GF-D8 (cell line): ENCODE data around the gene CMSS1.
A peak's percentile ranks its signal among the peaks of the same experiment; 100 is the strongest.

ENCODE experiments used
- DNase-seq: peaks from one replicate; lab custom pipeline; 2025; lab: John Stamatoyannopoulos, UW

The CMSS1 gene

DNA sequence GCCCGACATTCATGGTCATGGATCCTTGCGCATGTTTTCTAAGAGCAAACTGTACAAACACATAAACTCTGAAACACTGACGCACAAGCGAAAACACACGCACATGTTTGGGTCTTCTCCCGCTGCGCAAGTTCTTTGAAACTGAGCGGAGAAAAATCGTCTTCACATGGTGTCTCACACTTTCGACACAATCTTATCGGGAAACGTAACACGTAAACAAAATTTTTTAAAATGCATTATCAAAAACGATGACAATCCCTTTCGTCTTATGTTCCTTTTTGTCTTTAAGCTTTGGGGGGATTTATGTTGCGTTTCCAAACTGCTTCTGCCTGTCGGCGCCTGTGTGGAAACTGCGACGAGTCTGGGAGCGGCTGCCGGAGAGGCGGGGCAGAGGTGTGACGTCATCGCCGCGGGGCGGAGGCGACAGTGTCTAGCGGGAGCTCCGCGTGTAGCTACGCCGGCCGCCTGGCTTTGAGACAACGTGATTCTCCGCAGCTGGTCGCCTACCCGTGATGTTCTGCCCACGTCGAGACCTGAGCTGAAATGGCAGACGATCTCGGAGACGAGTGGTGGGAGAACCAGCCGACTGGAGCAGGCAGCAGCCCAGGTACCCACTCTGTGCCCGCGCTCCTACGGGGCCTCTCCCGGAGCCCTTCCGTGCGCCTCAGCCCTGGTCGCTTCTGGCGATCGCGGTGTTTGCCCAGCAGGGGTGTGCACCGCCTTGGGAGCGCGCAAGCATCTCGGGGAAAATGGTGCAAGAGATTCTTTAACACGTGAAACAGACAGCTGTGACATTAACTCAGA lies at the start of gene CMSS1:
TSS of gene CMSS1 (plus strand) at position 426 of the 804 bp plus-strand sequence.
- DNase-seq: peak; percentile 77

GRCh38 chr3:99768126-99768525 lies 49.5 kb upstream of the CMSS1 start:
- no peak for DNase-seq

- DNase-seq: no peak
These were observed 48.7 kb upstream of the CMSS1 start for GRCh38 chr3:99768808-99769501.

DNA sequence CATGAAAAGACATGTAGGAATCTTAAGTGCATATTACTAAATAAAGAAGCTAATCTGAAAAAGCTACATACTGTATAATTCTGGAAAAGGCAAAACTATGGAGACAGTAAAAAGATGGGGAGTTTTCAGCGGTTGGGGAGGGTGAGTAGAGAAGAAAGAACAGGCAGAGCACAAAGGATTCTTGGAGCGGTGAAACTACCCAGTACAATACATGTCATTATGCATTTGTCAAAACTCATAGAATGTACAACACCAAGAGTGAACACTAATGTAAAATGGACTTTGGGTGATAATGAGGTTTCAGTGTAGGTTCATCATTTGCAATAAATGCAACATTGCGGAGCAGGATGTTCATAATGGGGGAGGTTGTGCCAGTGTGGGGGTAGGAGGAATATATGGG lies 45.5 kb upstream of the CMSS1 start:
- DNase-seq: no peak

GRCh38 chr3:99772671-99773070 lies 45.0 kb upstream of the CMSS1 start:
- DNase-seq: no peak

GRCh38 chr3:99774467-99774866 lies 43.2 kb upstream of the CMSS1 start:
- no peak for DNase-seq

- DNase-seq: no peak
These were observed 41.0 kb upstream of the CMSS1 start for GRCh38 chr3:99776516-99777209.

DNA sequence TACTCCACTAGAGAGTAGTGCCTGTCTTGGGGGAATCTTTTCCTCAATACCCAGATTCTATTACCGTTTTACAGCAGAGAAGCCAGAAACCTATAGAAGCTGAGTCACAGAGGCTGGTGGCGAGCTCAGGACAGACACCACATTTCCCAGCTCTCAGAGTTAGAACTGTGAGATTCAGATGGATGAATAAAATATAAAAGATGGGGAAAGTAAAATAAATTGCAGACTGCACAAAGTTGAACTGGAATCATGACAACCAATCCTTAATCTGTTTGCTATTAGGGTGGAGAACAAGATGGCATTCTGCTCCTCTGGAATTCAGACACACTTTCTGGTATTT lies 40.5 kb upstream of the CMSS1 start:
- no peak for DNase-seq

GRCh38 chr3:99777708-99778107 lies 40.0 kb upstream of the CMSS1 start:
- DNase-seq: no peak

DNA sequence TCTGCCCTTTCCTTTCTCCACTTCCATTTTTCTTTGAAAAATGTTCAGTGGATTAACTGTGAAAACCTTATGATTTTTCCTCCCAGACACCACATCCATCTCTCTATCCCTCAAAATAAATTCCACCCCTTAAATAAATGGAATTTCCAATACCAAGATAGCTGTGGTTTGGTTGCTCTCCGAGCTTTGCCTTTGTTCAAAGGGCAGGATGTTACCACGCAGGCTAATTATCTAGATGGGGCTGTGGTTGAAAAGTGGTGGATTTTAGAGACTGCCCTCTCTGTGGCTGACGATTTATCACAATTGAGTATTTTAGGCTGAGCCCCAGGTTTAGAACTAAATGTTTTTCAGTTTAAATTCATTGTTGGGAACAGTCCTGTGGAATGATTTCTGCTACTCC lies 36.9 kb upstream of the CMSS1 start:
- no peak for DNase-seq

GRCh38 chr3:99781761-99782160 lies 35.9 kb upstream of the CMSS1 start:
- DNase-seq: no peak

- DNase-seq: no peak
These were observed 34.6 kb upstream of the CMSS1 start for GRCh38 chr3:99783011-99783573.

DNA sequence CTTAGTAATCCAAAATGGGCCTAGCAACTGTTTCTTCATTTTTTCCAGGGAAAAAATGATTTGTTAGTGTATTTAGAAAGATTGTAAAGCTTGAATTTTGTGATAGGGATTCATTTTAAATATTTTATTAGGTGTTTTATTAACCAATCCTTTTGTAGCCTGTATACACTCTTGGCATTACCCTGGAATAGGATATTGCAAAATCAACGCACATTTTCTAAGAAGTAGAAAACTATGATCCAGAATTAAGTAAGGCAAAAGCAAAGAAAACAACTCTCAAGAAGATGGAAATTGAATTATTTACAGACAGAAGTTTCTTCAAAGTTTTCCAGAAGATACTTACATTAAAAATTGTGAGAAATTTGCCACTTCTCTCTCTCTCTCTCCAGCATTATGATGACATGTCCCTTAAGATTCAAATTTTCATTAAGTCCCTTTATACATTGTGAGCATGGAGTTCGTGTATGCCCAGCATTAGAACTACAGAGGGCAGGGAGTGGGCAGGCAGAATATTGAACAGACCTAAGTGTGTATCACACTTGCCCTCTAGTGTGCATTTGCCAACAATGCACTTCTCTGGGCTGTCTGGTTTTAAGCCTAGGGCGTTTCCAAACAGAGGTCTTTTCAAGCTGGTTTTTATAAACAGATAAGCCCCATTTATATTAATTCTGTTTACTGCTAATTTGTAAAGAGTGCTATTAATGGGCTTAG lies 28.5 kb upstream of the CMSS1 start:
- DNase-seq: no peak

- DNase-seq: no peak
These were observed 23.2 kb upstream of the CMSS1 start for GRCh38 chr3:99794485-99794884.

- no peak for DNase-seq
These were observed 22.1 kb upstream of the CMSS1 start for GRCh38 chr3:99795573-99795972.

GRCh38 chr3:99799422-99799821 lies 18.2 kb upstream of the CMSS1 start:
- no peak for DNase-seq

DNA sequence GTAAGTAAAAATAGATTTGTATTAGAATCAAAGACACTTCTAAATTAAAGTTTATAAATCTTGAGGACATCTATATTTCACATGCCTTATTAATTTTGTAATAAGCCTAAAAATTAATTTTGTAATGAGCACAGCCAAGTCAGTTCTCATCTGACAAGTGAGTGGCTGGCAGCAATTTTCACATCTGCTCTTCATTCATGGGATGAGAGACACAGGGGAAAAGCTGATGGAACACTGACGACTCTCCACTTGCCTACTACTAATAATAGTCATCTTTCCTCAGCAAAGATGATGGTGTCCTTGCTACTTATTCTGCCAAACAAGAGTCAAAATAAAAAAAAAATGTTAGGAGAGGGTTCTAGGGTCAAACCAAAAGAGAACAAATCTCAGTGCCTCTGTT lies 14.4 kb upstream of the CMSS1 start:
- DNase-seq: no peak

DNA sequence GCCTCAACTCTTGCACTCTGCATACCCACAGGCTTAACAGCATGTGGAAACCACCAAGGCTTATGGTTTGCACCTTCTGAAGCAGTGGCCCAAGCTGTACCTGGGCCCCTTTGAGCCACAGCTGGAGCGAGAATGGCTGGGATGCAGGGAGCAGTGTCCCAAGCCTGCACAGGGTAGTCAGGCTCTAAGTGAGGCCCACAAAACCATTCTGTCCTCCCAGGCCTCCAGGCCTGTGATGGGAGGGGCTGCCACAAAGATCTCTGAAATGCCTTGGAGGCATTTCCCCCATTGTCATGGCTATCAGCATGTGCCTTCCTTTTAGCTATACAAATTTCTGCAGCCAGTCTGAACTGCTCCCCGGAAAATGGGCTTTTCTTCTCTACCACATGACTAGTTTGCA lies 12.5 kb upstream of the CMSS1 start:
- DNase-seq: no peak

- peak; percentile 4 for DNase-seq
These were observed 9.4 kb upstream of the CMSS1 start for GRCh38 chr3:99808163-99808794.

GRCh38 chr3:99809565-99809964 lies 8.1 kb upstream of the CMSS1 start:
- DNase-seq: no peak

DNA sequence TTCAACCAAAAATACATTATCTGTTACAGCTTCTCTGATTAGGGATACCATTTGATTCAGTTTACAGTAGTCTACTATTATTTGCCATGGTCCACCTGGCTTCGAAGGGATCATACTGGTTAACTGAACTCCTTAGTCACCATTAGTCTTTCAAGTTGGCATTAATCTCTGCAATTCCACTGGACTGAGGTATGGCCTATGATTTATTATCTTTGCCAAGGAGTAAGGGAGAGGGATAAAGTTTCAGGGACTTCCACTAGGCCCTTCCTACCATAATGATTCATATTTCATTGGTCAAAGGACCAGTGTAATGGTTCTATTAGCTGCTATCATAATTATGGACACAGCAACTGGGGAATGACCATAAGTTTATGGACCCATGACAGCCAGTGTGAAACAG lies 7.3 kb upstream of the CMSS1 start:
- no peak for DNase-seq

DNA sequence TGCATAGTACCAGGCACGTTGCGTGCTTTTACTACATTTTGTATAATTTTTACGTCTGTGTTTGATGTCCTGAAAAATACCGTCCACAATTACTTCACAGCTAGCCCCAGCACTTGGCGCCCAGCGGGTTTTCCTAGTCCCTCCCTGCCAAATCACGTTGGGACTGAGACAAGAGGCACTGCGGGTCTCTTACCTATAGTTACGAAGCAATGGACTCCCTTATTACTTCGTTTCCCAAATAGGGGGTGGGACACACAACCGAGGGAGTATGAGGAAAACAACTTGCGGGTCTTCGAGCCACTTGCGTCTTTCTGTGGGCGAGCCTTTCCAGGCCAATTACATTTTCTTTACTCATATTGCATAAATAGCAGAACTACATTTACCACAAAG lies 620 bp upstream of the CMSS1 start:
- no peak for DNase-seq
